Forelimb muscle (tissue), 1 donor: ENCODE results near the gene COMMD1. TPM values are rescaled to one million over a fixed set of nuclear protein-coding genes. Genes with fewer than 3 reads are reported as not detected.
"Not testable (repeated sequence)": the region's sequence is repeated elsewhere in the genome, so short reads cannot be mapped to it uniquely, and the experiment has no call there.

Experiments
- DNase-seq: peaks from one replicate; pipeline ENCODE4 v3.0.0-alpha.2; 2013; ENCODE audit warnings: low read depth
- polyA plus RNA-seq: library from polyadenylated mRNA; unstranded; fragments of 120-200 nt; gene quantifications from one replicate; pipeline ENCODE4 v1.2.1, GENCODE V29; 2013; ENCODE audit not compliant: insufficient read length

COMMD1 gene
- polyA plus RNA-seq, 1 donor: 63.9 TPM

GRCh38 chr2:62071126-62071598, 165.7 kb downstream of the COMMD1 start:
- DNase-seq: no peak

- no peak for DNase-seq
These were observed 166.5 kb downstream of the COMMD1 start for GRCh38 chr2:62071760-62072680.

GRCh38 chr2:62074233-62074632, 168.8 kb downstream of the COMMD1 start:
- DNase-seq: no peak

GRCh38 chr2:62076980-62077638, 171.6 kb downstream of the COMMD1 start:
- DNase-seq: peak; percentile 11

- DNase-seq: peak; percentile 6
These were observed 179.3 kb downstream of the COMMD1 start for GRCh38 chr2:62084801-62085200.

DNA sequence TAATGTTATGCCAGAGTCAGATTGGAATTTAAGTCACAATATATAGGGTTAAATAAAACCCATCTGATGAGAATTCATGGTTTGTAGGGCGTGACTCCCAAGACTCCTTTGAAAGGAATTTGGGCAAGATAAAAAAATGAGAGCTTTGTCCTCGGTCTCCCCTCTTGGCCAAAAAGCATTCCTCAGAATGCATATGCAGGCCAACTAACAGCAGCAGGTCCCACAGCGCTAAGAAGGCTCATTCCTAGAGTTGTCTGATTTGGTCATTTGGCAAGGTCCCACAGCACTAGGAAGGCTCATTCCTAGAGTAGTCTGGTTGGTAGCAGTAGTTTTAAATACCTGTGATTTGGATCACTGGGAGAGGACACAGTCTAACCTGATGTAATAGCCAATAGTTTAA, 184.2 kb downstream of the COMMD1 start:
- no peak for DNase-seq

DNA sequence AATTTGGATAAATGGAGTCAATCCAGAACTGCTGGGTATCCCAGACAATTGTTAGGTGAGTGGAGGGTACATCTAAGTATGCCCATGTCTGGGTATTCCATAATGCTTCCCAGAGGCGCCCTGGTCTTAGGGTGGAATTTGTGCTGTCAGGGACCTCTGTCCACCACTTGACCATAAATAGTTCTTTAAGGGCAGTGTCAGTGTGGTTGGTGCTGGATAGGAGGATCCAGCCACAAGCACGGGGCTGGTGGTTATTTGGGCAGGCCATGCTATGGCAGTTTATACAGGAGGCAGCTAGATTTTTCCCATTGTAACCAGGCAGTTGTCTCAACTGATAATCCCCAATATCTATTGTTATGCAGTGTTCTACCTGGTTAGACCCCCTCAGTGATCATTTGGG, 186.0 kb downstream of the COMMD1 start:
- DNase-seq: no peak

- no peak for DNase-seq
These were observed 193.6 kb downstream of the COMMD1 start for GRCh38 chr2:62099050-62099449.

GRCh38 chr2:62099523-62100175, 194.2 kb downstream of the COMMD1 start:
- DNase-seq: no peak

- DNase-seq: no peak
These were observed 196.4 kb downstream of the COMMD1 start for GRCh38 chr2:62101886-62102285.

GRCh38 chr2:62102402-62102920, 197.0 kb downstream of the COMMD1 start:
- DNase-seq: no peak

GRCh38 chr2:62109554-62109953, 204.1 kb downstream of the COMMD1 start:
- DNase-seq: no peak

DNA sequence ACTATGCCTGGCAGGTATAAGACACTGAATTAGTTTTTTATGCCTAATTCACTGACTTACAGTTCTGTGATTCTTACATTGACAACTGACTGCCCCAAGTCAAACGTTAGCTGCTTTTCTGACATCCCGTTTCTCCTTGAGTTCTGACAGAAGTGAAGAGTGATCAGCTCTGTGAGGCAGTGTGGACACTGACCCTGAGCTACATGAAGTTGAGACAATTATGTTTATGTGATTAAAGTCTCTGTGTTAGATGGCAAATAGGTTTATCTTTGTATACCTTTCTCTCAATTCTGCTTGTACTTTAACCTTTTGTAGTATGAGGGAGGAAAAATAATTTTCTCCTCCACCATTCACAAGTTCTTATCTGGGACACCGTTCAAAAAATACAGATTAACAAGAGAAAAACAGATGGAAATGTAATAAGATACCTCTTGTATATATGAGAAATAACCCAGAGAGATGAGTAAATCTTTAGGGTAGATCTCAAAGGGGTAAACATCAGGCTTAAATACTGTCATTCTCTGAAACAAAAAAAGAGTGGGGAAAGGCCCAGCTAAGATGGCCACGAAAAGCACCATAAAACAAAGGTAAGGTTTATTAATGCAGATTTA, 205.0 kb downstream of the COMMD1 start:
- no peak for DNase-seq

DNA sequence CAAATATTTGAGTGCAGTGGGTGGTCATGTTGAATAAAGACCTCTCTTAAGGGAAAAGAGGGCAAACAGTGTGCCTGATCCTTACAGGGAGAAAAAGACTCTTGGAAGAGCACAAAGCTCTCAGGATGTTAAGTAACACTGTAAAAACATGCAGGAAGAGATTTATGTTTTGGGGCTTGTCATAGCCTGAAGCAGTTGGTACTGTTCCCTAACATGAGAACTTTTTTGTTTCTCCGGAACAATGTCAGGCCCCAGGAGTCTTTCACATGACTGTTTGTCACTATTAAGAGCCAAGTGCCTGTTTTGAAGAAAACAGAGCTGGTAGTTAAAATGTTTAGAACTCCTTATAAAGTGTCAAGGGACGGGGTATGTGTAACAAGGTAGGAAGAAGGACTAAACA, 206.7 kb downstream of the COMMD1 start:
- no peak for DNase-seq

DNA sequence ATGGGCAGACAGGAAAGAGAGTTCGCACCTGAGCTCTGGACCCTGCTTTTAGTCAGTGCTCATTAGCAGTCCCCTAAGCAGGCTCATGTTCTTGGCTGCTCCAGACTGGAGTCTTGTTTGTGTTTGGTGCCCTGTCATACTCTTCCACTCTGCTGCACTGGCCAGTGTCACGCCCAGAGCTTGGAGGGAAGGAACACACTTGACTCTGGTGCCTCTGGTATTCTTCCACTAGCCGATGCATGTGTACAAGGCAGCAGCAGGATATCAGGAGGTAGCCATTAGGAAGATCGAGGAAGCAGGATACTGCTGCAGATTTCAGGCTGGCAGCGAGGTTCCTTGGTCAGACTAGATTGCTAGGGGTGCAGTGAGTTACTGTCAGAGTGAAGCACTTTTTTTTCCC, 209.1 kb downstream of the COMMD1 start:
- no peak for DNase-seq

- DNase-seq: no peak
These were observed 211.5 kb downstream of the COMMD1 start for GRCh38 chr2:62116983-62117382.

GRCh38 chr2:62118160-62118559, 212.7 kb downstream of the COMMD1 start:
- DNase-seq: no peak

DNA sequence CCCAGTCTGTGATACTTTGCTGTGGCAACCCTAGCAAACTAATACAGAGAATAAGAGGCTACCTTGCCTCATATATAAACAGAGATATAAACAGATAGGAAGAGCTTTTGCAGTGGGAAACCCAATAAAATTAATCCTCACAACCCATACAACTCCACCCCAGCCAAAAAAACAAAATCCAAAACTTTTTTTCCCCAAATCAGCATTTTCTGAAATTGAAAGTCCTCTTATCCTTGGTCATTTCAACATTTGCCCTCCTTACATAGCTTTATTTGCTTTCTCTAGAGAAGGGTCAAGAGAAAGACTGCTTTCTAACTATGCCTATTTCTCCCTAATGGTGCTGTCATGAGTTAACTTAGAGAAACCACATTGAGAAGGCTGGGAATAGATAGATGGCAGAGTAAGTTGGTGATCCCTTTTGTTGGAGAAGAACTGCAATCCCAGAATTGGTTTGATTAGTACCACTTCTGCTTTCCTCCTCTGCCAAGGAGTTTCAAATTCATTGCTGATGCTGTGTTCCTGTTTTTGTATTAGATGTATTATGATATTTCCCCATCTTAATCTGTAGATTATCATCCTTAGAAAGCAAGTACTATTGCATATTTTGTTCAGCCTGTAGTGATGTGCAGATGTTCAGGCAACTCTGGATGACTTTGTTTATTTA, 214.0 kb downstream of the COMMD1 start:
- no peak for DNase-seq

GRCh38 chr2:62126239-62126638, 220.8 kb downstream of the COMMD1 start:
- not testable (repeated sequence) for DNase-seq

- DNase-seq: no peak
These were observed 227.9 kb downstream of the COMMD1 start for GRCh38 chr2:62133320-62133823.
